ENCODE data around the gene NEGR1. TPM values are rescaled to one million over a fixed set of nuclear protein-coding genes. Genes with fewer than 3 reads are reported as not detected.

Gene NEGR1
- total and polyA plus RNA-seq, 2 donors (not counting 3 experiments of a cell fraction or from before 2014, with no cell fraction given): 6.8 to 21.8 TPM

- Histone ChIP-seq H4K20me1 (replicated peaks; ENCODE audit: control insufficient read depth, extremely low read depth, insufficient read depth, low read length) (no peaks in the 10 kb centered on the region), H3K4me1 (ENCODE audit: control insufficient read depth, extremely low read depth, insufficient read depth, low read length) (no peaks in the 10 kb centered on the region), H3K79me2 (ENCODE audit: control insufficient read depth, insufficient read depth, low read length) (no peaks in the 10 kb centered on the region), H3K4me2 (ENCODE audit: insufficient read depth, low read length) (no peak overlapping the region), H3K9ac (replicated peaks; ENCODE audit: extremely low read depth, insufficient read depth, low read length) (no peak overlapping the region), H3K27ac (ENCODE audit: insufficient read depth, low read depth, low read length) (no peak overlapping the region), H3K9me3 (replicated peaks; ENCODE audit: control insufficient read depth, insufficient read depth, low read length) (no peaks in the 10 kb centered on the region), H3K4me3 (replicated peaks in 1 of 3; ENCODE audit: insufficient read depth in 1 of 3, low read depth in 1 of 3, low read length in 3 of 3) (no peak overlapping the region), H3K27me3 (ENCODE audit: control insufficient read depth in 2 of 2, insufficient read depth in 2 of 2, low read length in 2 of 2) (no peaks in the 10 kb centered on the region), H3K36me3 (ENCODE audit: control insufficient read depth in 2 of 2, extremely low read depth in 1 of 2, insufficient read depth in 2 of 2, low read length in 2 of 2) (no peaks in the 10 kb centered on the region), H2AFZ (ENCODE audit: low read depth, low read length) (no peak overlapping the region), H3K9me1 (replicated peaks; ENCODE audit: control insufficient read depth, extremely low read depth, insufficient read depth, low read length) (no peaks in the 10 kb centered on the region)
- ChIA-PET POLR2A (no interaction called here), CTCF (no interaction called here)
- TF ChIP-seq, protein P1, sequence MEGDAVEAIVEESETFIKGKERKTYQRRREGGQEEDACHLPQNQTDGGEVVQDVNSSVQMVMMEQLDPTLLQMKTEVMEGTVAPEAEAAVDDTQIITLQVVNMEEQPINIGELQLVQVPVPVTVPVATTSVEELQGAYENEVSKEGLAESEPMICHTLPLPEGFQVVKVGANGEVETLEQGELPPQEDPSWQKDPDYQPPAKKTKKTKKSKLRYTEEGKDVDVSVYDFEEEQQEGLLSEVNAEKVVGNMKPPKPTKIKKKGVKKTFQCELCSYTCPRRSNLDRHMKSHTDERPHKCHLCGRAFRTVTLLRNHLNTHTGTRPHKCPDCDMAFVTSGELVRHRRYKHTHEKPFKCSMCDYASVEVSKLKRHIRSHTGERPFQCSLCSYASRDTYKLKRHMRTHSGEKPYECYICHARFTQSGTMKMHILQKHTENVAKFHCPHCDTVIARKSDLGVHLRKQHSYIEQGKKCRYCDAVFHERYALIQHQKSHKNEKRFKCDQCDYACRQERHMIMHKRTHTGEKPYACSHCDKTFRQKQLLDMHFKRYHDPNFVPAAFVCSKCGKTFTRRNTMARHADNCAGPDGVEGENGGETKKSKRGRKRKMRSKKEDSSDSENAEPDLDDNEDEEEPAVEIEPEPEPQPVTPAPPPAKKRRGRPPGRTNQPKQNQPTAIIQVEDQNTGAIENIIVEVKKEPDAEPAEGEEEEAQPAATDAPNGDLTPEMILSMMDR (IDR thresholded peaks at IDR 0.05; ENCODE audit: extremely low read depth in 1 of 2, insufficient read depth in 1 of 2, low read depth in 1 of 2, low read length in 2 of 2): no peak
- TF ChIP-seq GATA2 (IDR thresholded peaks at IDR 0.05; ENCODE audit: insufficient read depth, insufficient read length, low read depth, low read length) (no peak), POLR2AphosphoS5 (IDR thresholded peaks at IDR 0.05; ENCODE audit: insufficient read depth, low read depth, low read length) (no peak), EZH2 (IDR thresholded peaks at IDR 0.05; ENCODE audit: borderline replicate concordance, low read depth, low read length, severe bottlenecking) (no peak), FOS (IDR thresholded peaks at IDR 0.05; ENCODE audit: borderline replicate concordance, insufficient read depth, low read length) (no peak), JUN (IDR thresholded peaks at IDR 0.05; ENCODE audit: borderline replicate concordance, insufficient read depth, insufficient read length, low read depth) (no peak), MAX (IDR thresholded peaks at IDR 0.05; ENCODE audit: insufficient read depth, insufficient read length) (no peak), POLR2A (IDR thresholded peaks at IDR 0.05; ENCODE audit: low read depth, low read length) (no peak), MYC (IDR thresholded peaks at IDR 0.05; ENCODE audit: low read depth, low read length) (no peak)
- no TSS peak for BruUV-seq (replicated peaks)
- FAIRE-seq (no peak), DNase-seq (ENCODE audit: low read depth, low spot score) (no peak)
- dilution Hi-C loops (cut with MboI; ENCODE audit: extremely low pct_ligation_motif_present, low sequenced_read_pairs): no loop called here
- intact Hi-C loops (cut with micrococcal nuclease): no loop called here
These were observed 920.3 kb downstream of the NEGR1 start for GRCh38 chr1:71362076-71362475.
